HG02943 (cell line): ENCODE measurements around the gene GNG7.
"Not testable (repeated sequence)": the region's sequence is repeated elsewhere in the genome, so short reads cannot be mapped to it uniquely, and the experiment has no call there.

Experiments
- ATAC-seq: cut with Tn5 transposase; IDR thresholded peaks from one replicate; pipeline ENCODE4 v1.9.1; 2021; ENCODE audit warnings: mild to moderate bottlenecking, low read depth, moderate library complexity; ENCODE audit not compliant: unreplicated experiment

GNG7 gene

DNA sequence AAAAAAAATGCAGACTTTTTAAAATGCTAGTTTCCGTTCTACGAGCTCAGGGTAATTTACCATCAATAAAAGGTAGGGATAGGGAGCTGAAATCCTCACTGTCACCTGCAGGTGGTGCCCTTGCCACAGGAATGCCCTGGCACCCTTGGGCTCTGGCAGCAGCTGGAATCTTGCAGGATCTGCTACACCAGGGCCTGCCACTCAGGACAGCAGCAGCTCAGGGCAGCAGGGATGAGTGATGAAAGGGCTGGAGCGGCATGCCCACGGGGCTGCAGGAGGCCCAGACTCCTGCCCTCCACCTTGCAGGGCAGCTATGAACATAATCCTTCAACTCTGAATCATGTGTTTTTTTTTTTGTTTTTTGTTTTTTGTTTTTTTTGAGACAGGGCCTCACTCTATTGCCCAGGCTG is 54.0 kb downstream of the GNG7 start:
- ATAC-seq, result no peak

DNA sequence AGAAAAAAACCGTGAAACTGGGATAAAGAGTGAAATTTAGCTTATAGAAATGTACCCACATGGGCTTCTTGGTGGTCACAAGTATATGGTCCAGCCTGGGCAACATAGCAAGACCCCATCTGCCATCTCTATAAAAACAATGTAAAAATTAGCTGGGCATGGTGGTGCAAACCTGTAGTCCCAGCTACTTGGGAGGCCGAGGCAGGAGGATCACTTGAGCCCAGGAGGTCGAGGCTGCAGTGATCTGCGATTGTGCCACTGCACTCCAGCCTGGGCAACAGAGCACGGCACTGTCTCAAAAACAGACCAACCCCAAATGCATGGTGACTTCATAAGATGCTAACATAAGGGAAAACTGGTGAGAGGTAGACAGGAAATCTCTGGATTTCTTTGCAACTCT is 54.4 kb downstream of the GNG7 start:
- no peak for ATAC-seq

DNA sequence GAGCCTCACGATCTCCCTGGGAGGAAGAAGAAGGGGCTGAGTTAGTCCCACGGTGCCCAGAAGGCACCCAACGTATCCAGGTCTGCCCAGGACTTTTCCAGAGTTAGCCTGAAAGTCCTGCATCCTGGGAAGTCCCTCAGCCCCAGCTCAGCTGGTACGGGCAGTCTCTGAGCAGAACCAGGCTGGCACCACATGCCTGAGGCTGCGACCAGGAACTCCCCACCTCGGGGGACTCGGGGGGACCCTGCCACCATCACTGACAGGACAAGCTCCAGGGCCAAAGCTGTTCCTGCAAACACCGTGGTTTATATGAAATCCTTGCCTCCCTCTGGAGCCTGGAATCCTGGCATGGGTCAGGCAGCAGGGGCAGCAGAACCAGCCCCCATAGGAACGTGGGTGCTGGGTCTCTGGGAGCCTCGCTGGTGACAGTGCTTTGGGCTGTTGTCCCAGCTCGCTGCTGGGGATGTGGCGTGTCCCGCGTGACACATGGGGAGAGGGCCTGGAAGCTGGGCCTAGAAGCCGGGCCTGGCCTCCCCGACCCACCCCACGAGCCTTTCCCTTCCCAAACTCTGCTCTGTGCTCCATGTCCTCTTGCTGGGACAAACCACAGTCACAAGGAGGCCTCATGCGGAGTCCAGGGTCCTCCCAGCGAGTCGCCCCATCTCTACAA is 55.5 kb downstream of the GNG7 start:
- ATAC-seq, result no peak

DNA sequence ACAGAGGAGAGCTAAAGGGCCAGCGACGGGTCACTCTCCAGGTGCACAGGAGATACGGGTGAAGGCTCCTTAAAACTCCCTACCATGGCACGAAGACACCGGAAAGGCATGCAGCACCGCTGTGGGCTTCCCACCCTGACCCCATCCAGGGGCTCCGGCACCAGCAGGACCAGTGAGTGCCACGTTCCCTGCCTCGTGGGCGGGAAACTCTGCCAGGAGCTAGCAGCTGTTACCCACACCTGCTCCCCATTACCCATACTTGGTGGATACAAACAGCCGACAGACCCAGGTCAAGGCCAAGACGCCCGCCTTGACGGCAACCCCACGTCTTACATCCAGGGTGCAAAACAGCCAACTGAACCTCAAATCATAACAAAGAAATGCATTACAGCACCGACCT is 56.7 kb downstream of the GNG7 start:
- ATAC-seq, result no peak

DNA sequence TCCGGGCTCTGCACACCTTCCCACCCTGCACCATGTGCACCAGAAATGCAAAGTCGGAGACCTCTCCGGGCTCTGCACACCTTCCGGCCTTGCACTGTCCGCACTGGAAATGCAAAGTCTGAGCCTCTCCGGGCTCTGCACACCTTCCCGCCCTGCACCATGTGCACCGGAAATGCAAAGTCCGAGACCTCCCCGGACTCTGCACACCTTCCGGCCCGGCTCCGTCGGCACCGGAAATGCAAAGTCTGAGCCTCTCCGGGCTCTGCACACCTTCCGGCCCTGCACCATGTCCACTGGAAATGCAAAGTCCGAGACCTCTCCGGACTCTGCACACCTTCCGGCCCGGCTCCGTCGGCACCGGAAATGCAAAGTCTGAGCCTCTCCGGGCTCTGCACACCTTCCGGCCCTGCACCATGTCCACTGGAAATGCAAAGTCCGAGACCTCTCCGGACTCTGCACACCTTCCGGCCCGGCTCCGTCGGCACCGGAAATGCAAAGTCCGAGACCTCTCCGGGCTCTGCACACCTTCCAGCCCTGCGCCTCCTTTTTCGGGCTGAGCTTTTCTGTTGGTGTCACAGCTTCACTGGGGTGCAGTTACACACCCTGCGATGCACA is 59.3 kb downstream of the GNG7 start:
- ATAC-seq, result not testable (repeated sequence)

GRCh38 chr19:2641332-2641698 is 61.2 kb downstream of the GNG7 start:
- no peak for ATAC-seq

GRCh38 chr19:2640563-2641331 is 61.7 kb downstream of the GNG7 start:
- ATAC-seq, result no peak

GRCh38 chr19:2639999-2640398 is 62.5 kb downstream of the GNG7 start:
- ATAC-seq, result no peak

DNA sequence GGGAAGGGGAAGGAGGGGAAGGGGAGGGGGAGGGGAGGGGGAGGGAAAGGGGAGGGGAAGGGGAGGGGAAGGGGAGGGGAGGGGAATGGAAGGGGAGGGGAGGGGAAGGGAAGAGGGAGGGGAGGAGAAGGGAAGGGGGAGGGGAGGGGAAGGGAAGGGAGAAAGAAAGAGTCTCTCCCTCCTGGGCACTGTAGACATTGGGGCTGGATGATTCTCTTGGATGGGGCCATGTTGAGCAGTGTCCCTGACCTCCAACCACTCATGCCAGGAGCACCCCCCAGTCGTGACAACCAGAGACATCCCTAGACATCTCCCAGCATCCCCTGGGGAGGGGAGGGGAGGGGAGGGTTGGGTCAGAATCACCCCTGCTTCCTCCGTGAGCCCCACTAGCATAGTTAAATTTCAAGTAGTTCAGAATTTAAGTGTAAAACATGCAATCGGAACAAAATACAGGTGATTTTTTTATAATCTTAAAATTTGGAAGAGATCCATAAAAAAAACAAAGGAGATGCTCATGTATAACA is 64.0 kb downstream of the GNG7 start:
- ATAC-seq, result no peak

GRCh38 chr19:2636897-2637683 is 65.4 kb downstream of the GNG7 start:
- ATAC-seq, result no peak

- ATAC-seq, result no peak
Measured at GRCh38 chr19:2636141-2636896, 66.2 kb downstream of the GNG7 start.

GRCh38 chr19:2634960-2635359 is 67.5 kb downstream of the GNG7 start:
- no peak for ATAC-seq

DNA sequence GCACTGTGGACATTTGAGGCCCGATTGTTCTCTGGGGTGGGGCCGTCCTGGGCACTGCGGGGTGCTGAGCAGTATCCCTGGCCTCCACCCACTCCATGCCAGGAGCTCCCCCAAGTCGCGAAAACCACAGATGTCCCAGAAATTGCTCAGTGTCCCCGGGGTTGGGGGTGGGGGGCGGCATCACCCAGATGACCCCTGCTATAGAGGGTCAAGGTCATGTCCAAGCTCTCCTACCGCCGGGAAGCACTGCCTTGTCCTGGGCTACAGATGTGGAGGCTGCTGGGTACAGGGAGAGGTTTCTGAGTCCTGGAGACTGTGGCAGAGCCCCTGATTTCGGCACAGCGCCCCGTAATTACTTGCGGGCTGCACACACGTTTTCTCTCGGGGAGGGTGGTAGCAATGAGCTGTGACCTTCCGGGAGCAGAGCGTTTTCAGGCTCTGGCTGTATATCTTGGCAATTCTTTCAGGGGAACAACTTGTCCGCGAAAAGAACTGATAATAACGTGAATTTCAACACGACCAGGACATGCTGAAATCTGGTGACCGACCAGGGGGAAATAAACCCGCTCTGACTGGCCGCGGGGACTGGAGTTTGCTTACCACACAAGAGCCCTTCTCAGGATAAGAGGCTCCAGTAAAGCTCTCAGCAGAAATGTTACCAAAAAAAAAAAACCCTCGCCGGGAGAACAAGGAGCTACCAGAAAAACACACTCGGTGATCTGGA is 68.1 kb downstream of the GNG7 start:
- ATAC-seq, result no peak

DNA sequence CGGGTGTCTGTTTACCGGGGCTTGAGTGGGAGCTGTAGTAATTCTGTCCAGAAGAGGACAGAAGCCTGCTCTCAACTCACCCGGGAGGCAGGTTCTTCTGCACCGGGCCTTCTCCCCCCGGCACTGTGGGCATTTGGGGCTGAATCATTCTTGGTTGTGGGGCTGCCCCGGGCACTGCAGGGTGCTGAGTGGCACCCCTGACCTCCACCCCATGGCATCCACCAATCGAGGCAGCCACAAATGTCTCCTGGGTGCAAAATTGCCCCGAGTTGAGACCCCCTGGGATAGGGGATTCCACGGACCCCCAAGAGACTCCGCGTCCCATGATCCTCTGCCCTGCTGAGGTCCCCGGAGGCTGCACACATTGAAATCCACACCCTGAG is 68.8 kb downstream of the GNG7 start:
- ATAC-seq, result no peak

GRCh38 chr19:2631213-2631821 is 71.2 kb downstream of the GNG7 start:
- ATAC-seq, result no peak

DNA sequence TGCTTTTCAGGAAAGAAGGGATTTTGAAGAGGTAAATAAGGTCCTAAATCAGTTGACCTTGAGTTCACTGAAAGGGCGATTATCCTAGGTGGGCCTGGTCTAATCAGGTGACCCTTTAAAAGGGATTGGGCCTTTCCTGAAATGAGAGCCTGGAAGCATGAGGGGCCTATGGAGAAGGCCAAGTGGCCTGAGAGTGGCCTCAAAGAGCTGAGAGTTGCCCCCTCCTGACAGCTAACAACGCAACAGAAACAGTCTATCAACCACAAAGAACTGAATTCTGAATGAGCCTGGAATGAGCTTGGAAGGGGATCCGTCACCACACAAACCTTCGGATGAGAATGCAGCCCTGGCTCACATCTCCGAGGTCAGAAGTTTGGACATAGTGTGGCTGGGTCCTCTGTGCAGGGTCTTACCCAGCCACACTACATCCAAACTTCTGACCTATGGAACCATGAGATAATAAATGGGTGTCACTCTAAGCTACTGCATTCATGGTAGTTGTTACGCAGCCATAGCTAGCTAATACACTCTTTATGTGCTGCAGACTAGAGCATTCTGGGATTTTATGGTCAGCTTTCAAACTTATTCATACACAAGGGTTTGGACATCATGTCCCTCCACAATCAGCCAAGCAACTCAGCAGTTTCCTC is 72.0 kb downstream of the GNG7 start:
- no peak for ATAC-seq

DNA sequence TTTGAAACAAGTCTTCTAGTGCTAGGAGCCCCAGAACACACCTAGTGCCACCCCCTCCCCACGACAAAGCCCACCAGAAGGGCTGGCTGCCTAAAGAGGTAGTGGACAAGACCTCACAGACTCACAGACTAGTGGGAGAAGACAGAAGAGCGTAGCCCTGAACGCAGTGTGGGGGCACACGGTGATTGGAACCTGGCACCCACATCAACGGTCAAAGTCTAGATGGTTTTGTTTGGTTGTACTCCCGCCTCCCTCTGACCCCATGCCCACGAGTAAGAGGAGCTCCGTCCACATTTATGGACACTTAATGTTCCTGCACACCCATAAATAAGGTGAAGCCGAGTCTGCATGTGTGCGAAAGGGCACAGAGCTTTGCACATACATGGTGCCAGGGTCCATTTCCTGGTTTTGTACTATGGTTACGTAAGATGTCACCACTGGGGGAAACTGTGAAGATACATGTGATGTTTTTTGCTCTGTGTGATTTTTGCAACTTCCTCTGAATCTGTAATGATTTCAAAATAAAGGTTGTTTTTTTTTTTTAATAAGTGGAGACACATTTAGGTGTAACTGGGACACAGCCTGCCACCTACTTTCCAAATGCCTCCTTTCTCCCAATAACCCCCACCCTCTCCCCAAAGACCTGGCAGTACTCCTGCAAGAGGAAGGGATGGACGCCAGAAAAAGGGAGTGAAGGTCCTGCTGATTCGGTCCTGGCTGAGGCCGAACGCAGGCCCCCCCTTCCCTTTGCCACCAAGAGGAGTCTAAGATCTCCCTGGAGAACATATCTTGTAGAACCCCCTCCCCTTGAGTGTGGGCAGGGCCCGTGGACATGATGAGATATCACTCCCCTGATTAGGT is 72.8 kb downstream of the GNG7 start:
- no peak for ATAC-seq

DNA sequence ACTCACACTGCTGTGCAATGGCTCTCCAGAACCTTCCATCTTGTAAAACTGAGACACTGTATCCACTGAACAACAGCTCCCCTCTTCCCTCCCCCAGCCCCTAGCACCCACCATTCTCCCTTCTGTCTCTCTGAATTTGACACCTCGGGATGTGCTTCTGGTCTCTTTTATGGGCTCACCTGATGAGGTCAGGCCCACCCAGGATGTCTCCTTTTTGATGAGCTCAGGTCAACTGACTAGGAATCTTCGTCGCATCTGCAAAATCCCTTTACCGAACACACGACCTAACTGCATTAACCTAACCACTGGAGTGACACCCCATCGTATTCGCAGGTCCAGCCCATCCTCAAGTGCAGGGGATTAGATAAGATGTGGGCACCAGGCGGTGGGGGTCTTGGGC is 73.9 kb downstream of the GNG7 start:
- no peak for ATAC-seq
